HEK293 (cell line): ENCODE results near the gene PLA2G4B.
A peak's percentile ranks its signal among the peaks of the same experiment; 100 is the strongest.

ENCODE experiments used
- CTCF ChIA-PET: fragments of 350-600 bp; formaldehyde crosslinking; extraction: SDS; loops from one replicate; lab custom pipeline; 2021; ENCODE audit warnings: antibody characterized with exemption; lab: Yijun Ruan, JAX
- POLR2A ChIA-PET: fragments of 300-600 bp; formaldehyde crosslinking; extraction: SDS; loops from one replicate; lab custom pipeline; 2020; ENCODE audit warnings: antibody characterized with exemption, inconsistent platforms; lab: Yijun Ruan, JAX
- H3K27ac ChIP-seq: fragments of 200-500 bp; sonication (Bioruptor generic); 2 replicates; pipeline ENCODE4 v1.5.1; 2014; ENCODE audit warnings: low read depth, low read length, control low read depth, inconsistent platforms; ENCODE audit errors: extremely low read depth
- H3K36me3 ChIP-seq, 2 experiments: fragments of 200-500 bp in 1 of 2; sonication (Bioruptor generic) in 1 of 2; 1 replicate in 1 of 2; 2 replicates in 1 of 2; pipeline ENCODE4 v1.5.1; 2014 to 2017; ENCODE audit warnings: inconsistent platforms in 2 of 2, low read length in 2 of 2; ENCODE audit not compliant: control insufficient read depth in 2 of 2, insufficient read depth in 1 of 2
- H3K4me1 ChIP-seq: fragments of 200-500 bp; sonication (Bioruptor generic); 2 replicates; pipeline ENCODE4 v1.5.1; 2014; ENCODE audit warnings: mild to moderate bottlenecking, low read length, inconsistent platforms; ENCODE audit not compliant: control insufficient read depth, insufficient read depth
- H3K4me3 ChIP-seq: 2 replicates; pipeline ENCODE4 v1.5.1; 2011; ENCODE audit warnings: low read depth, mild to moderate bottlenecking, control low read depth, low read length, moderate library complexity
- H3K9me3 ChIP-seq: fragments of 200-500 bp; sonication (Bioruptor generic); 2 replicates; pipeline ENCODE4 v1.5.1; 2014; ENCODE audit warnings: low read depth, low read length, inconsistent platforms; ENCODE audit not compliant: control insufficient read depth, insufficient read depth
- BCL11B ChIP-seq: fragments of 450-650 bp; formaldehyde crosslinking; IDR thresholded peaks from 2 replicates; pipeline ENCODE4 v1.5.1; 2016; ENCODE audit warnings: low read depth, missing biosample characterization, missing genetic modification characterization
- EGR2 ChIP-seq: fragments of 450-650 bp; formaldehyde crosslinking; IDR thresholded peaks from 2 replicates; pipeline ENCODE4 v1.5.1; 2016; ENCODE audit warnings: low read depth, missing biosample characterization, missing genetic modification characterization
- GLI4 ChIP-seq: fragments of 450-650 bp; formaldehyde crosslinking; IDR thresholded peaks from 2 replicates; pipeline ENCODE4 v1.5.1; 2016; ENCODE audit warnings: missing biosample characterization, missing genetic modification characterization
- GLIS1 ChIP-seq: fragments of 450-650 bp; formaldehyde crosslinking; IDR thresholded peaks from 2 replicates; pipeline ENCODE4 v1.5.1; 2016; ENCODE audit warnings: missing biosample characterization, missing genetic modification characterization
- KLF10 ChIP-seq: fragments of 450-650 bp; IDR thresholded peaks from 2 replicates; pipeline ENCODE4 v1.5.1; 2018; ENCODE audit warnings: missing biosample characterization, mild to moderate bottlenecking, missing genetic modification characterization
- RBAK ChIP-seq: fragments of 450-650 bp; formaldehyde crosslinking; IDR thresholded peaks from 2 replicates; pipeline ENCODE4 v1.5.1; 2016; ENCODE audit warnings: missing biosample characterization, missing genetic modification characterization
- ZBTB21 ChIP-seq: fragments of 450-650 bp; formaldehyde crosslinking; IDR thresholded peaks from 2 replicates; pipeline ENCODE4 v1.5.1; 2017; ENCODE audit warnings: missing biosample characterization, missing genetic modification characterization
- ZFHX2 ChIP-seq: fragments of 450-650 bp; formaldehyde crosslinking; conservative IDR thresholded peaks from 2 replicates; pipeline ENCODE4 v1.5.1; 2016; ENCODE audit warnings: missing biosample characterization, missing genetic modification characterization
- ZNF10 ChIP-seq: fragments of 450-650 bp; formaldehyde crosslinking; IDR thresholded peaks from 2 replicates; pipeline ENCODE4 v1.5.1; 2017; ENCODE audit warnings: missing biosample characterization, missing genetic modification characterization
- ZNF132 ChIP-seq: fragments of 450-650 bp; formaldehyde crosslinking; IDR thresholded peaks from 2 replicates; pipeline ENCODE4 v1.5.1; 2017; ENCODE audit warnings: missing biosample characterization, missing genetic modification characterization, borderline replicate concordance
- ZNF169 ChIP-seq: fragments of 450-650 bp; formaldehyde crosslinking; IDR thresholded peaks from 2 replicates; pipeline ENCODE4 v1.5.1; 2016; ENCODE audit warnings: missing biosample characterization, missing genetic modification characterization
- ZNF221 ChIP-seq: fragments of 450-650 bp; formaldehyde crosslinking; IDR thresholded peaks from 2 replicates; pipeline ENCODE4 v1.5.1; 2017; ENCODE audit warnings: missing biosample characterization, missing genetic modification characterization, borderline replicate concordance
- ZNF37A ChIP-seq: fragments of 450-650 bp; IDR thresholded peaks from 2 replicates; pipeline ENCODE4 v1.5.1; 2018; ENCODE audit warnings: missing biosample characterization, missing genetic modification characterization
- ZNF426 ChIP-seq: fragments of 450-650 bp; formaldehyde crosslinking; IDR thresholded peaks from 2 replicates; pipeline ENCODE4 v1.5.1; 2017; ENCODE audit warnings: missing biosample characterization, missing genetic modification characterization, mild to moderate bottlenecking, inconsistent platforms, moderate library complexity
- ZNF48 ChIP-seq: fragments of 450-650 bp; formaldehyde crosslinking; IDR thresholded peaks from 2 replicates; pipeline ENCODE4 v1.5.1; 2016; ENCODE audit warnings: missing biosample characterization, missing genetic modification characterization
- ZNF514 ChIP-seq: fragments of 450-650 bp; formaldehyde crosslinking; IDR thresholded peaks from 2 replicates; pipeline ENCODE4 v1.5.1; 2016; ENCODE audit warnings: missing biosample characterization, missing genetic modification characterization
- ZNF600 ChIP-seq: fragments of 450-650 bp; formaldehyde crosslinking; IDR thresholded peaks from 2 replicates; pipeline ENCODE4 v1.5.1; 2016; ENCODE audit warnings: missing biosample characterization, missing genetic modification characterization
- ZNF677 ChIP-seq: fragments of 450-650 bp; IDR thresholded peaks from 2 replicates; pipeline ENCODE4 v1.5.0; 2018; ENCODE audit warnings: missing biosample characterization, mild to moderate bottlenecking, missing genetic modification characterization, moderate library complexity
- ZSCAN23 ChIP-seq: fragments of 450-650 bp; formaldehyde crosslinking; IDR thresholded peaks from 2 replicates; pipeline ENCODE4 v1.5.1; 2016; ENCODE audit warnings: missing biosample characterization, missing genetic modification characterization
- TF ChIP-seq, protein P1 (sequence below): fragments of 450-650 bp; formaldehyde crosslinking; IDR thresholded peaks from 2 replicates; pipeline ENCODE4 v1.5.1; 2016; ENCODE audit warnings: missing biosample characterization, missing genetic modification characterization, low read depth
- TF ChIP-seq, protein P2 (sequence below): fragments of 450-650 bp; formaldehyde crosslinking; IDR thresholded peaks from 2 replicates; pipeline ENCODE4 v1.5.1; 2016; ENCODE audit warnings: missing biosample characterization, missing genetic modification characterization, borderline replicate concordance

PLA2G4B gene

GRCh38 chr15:41854443-41854842 is 15.8 kb downstream of the PLA2G4B start:
- no peak for TF ChIP-seq ZNF169 (tag by site-specific recombination)
- no peak for TF ChIP-seq ZNF514
- peak; percentile 11; the same call in 1 of the 2 replicates for TF ChIP-seq GLIS1 (tag by site-specific recombination)
- no peak for TF ChIP-seq ZNF677
- no peak for TF ChIP-seq ZNF48 (tag by site-specific recombination)
- TF ChIP-seq, protein P1, sequence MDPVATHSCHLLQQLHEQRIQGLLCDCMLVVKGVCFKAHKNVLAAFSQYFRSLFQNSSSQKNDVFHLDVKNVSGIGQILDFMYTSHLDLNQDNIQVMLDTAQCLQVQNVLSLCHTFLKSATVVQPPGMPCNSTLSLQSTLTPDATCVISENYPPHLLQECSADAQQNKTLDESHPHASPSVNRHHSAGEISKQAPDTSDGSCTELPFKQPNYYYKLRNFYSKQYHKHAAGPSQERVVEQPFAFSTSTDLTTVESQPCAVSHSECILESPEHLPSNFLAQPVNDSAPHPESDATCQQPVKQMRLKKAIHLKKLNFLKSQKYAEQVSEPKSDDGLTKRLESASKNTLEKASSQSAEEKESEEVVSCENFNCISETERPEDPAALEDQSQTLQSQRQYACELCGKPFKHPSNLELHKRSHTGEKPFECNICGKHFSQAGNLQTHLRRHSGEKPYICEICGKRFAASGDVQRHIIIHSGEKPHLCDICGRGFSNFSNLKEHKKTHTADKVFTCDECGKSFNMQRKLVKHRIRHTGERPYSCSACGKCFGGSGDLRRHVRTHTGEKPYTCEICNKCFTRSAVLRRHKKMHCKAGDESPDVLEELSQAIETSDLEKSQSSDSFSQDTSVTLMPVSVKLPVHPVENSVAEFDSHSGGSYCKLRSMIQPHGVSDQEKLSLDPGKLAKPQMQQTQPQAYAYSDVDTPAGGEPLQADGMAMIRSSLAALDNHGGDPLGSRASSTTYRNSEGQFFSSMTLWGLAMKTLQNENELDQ (tag by site-specific recombination): no peak
- no peak for TF ChIP-seq ZNF221 (tag by site-specific recombination)
- no peak for TF ChIP-seq BCL11B (tag by site-specific recombination)
- TF ChIP-seq EGR2 (tag by site-specific recombination): no peak
- TF ChIP-seq ZBTB21 (tag by site-specific recombination): no peak
- no peak for TF ChIP-seq ZNF132
- no peak for TF ChIP-seq ZNF426
- TF ChIP-seq KLF10 (tag by site-specific recombination): no peak
- TF ChIP-seq, protein P2, sequence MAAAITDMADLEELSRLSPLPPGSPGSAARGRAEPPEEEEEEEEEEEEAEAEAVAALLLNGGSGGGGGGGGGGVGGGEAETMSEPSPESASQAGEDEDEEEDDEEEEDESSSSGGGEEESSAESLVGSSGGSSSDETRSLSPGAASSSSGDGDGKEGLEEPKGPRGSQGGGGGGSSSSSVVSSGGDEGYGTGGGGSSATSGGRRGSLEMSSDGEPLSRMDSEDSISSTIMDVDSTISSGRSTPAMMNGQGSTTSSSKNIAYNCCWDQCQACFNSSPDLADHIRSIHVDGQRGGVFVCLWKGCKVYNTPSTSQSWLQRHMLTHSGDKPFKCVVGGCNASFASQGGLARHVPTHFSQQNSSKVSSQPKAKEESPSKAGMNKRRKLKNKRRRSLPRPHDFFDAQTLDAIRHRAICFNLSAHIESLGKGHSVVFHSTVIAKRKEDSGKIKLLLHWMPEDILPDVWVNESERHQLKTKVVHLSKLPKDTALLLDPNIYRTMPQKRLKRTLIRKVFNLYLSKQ (tag by site-specific recombination): no peak
- TF ChIP-seq GLI4 (tag by site-specific recombination): no peak
- TF ChIP-seq RBAK (tag by site-specific recombination): no peak
- peak; percentile 68; the same call in 1 of the 2 replicates for TF ChIP-seq ZNF10 (tag by site-specific recombination)
- H3K36me3 ChIP-seq: no peaks in the 10 kb centered on the region
- no peaks in the 10 kb centered on the region for H3K9me3 ChIP-seq
- POLR2A ChIA-PET: no interaction called here
- CTCF ChIA-PET: interaction anchor here (0.6 kb wide), 1 partner anchor 540 kb away, joined by 3 read pairs; no protein-coding TSS in a partner anchor
- H3K4me1 ChIP-seq: no peaks in the 10 kb centered on the region
- no peak overlapping the region for H3K27ac ChIP-seq
- no peak overlapping the region for H3K4me3 ChIP-seq

DNA sequence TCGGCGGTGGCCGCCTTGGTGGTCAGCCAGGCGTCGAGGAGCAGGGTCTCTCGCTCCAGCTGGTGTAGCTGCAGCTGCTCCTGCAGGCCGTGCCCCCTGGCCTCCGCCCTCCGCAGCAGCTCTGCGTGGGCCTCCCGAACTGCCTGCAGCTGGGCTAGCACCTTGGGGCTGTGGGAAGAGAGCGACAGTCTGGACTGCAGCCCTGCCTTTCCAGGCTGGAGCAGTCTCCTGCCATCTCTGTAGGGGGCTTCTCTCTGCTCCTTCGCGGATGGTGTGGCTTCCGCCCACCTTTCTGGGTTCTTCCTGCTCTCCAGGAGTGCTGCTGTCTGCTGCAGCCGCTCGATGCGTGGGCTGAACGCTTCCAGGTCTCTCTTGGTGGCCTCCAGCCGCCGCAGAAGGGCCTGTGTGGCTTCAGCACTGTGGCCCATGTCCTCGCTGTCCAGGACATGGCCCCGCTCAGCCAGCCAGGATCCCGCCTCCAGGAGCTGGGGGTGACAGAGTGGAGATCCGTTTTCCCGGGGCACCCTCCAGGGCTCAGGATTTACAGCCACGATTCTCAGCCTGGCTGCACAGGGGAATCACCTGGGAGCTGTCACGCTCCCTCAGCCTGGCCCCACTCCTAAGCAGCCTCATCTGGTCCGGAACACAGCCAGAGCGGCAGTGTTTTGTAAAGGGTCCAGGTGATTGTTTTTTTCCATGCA is 16.8 kb downstream of the PLA2G4B start:
- Histone ChIP-seq H3K27ac (no peak overlapping the region), H3K4me1 (no peaks in the 10 kb centered on the region), H3K9me3 (no peaks in the 10 kb centered on the region), H3K36me3 (no peaks in the 10 kb centered on the region), H3K4me3 (no peak overlapping the region)
- POLR2A ChIA-PET: no interaction called here
- peak; percentile 60; the same call in 1 of the 2 replicates for TF ChIP-seq EGR2 (tag by site-specific recombination)
- no peak for TF ChIP-seq ZNF37A
- no peak for TF ChIP-seq ZSCAN23 (tag by site-specific recombination)
- TF ChIP-seq ZFHX2 (tag by site-specific recombination): peak; percentile 62
- peak; percentile 86 for TF ChIP-seq ZNF600 (tag by site-specific recombination)
- peak; percentile 51 for TF ChIP-seq GLIS1 (tag by site-specific recombination)
- TF ChIP-seq, all 188 proteins: peak for 4
- CTCF ChIA-PET: no interaction called here
